HFF-Myc (cell line): ENCODE data around the gene RCBTB2.

ENCODE experiments used
- DNase-seq: peaks from one replicate; pipeline ENCODE4 v3.0.0-alpha.2; 2011; ENCODE audit warnings: low read depth; ENCODE audit errors: extremely low read depth
- H3K4me3 ChIP-seq: replicated peaks from 2 replicates; pipeline ENCODE4 v1.5.1; 2011; ENCODE audit warnings: low read depth, mild to moderate bottlenecking, control low read depth, low read length
- CTCF ChIP-seq: IDR thresholded peaks from 2 replicates; pipeline ENCODE4 v1.5.1; 2012; ENCODE audit warnings: mild to moderate bottlenecking, low read depth, low read length, control low read depth; ENCODE audit errors: missing control alignments

The RCBTB2 gene

DNA sequence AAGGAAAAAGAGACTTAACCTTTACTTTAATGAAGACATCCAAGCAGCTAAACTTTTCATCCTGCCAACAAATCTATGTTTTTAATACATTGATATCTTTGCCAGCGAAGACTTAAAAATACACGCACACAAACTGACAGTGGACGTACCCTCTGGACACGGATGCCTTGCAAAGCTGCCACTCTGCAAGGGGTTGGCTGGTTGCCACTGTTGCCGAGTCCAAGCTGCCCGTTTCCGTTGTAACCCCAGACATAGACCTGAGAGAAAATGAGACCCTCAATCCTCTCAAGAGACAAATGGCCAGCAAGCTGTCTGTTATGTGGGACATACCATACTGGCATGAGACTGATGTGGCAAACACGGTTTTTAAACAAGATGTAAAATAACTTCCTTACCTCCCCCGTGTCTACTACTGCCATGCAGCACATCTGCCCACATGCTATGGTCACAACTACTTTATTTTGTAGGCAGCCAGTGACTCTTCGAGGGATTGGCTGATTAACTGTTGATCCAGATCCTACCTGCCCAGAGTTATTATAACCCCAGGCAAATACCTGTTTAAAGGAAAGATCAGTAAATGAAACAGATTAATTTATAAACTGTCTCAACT lies 21.2 kb downstream of the RCBTB2 start:
- no peak for DNase-seq
- H3K4me3 ChIP-seq, result no peak overlapping the region
- TF ChIP-seq CTCF, result no peak

DNA sequence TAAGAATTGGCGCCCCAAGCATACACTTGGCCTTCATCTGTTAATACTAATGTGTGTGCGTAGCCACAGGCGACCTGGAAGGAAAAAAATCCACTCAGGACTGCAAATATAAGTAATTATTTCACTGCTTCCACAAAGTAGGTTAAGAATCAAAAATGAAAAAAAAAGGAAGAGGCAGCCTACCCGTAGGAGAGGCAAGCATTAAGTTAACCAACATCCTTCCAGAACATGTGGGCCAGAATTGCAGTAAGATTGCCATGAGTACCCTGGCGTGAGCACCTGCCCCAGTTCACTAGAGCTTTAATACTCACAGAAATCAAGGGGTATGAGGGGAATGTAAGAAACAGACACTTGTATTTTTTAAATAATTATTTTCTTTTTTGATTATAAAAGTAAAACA lies 22.2 kb downstream of the RCBTB2 start:
- H3K4me3 ChIP-seq, result no peak overlapping the region
- TF ChIP-seq CTCF, result no peak
- no peak for DNase-seq

DNA sequence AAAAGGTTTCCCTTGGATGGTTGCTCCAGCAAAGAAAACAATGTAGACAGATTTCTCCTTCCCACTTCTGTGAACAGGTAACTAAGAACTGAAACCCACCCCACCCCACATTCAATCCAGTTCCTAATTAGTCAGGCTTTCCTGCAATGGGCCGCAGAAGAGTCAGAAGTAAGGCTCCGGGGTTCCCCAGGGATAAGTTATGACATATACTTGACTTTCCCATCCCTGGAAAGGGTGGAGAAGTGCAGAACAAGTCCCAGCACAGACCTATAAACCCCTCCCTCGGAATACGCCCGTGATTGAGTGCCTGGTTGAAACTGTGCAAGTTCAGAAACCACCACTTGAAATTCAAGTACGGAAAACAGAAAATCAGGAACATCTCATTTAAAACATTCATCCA lies 24.9 kb downstream of the RCBTB2 start:
- TF ChIP-seq CTCF, result no peak
- no peak overlapping the region for H3K4me3 ChIP-seq
- DNase-seq, result no peak

DNA sequence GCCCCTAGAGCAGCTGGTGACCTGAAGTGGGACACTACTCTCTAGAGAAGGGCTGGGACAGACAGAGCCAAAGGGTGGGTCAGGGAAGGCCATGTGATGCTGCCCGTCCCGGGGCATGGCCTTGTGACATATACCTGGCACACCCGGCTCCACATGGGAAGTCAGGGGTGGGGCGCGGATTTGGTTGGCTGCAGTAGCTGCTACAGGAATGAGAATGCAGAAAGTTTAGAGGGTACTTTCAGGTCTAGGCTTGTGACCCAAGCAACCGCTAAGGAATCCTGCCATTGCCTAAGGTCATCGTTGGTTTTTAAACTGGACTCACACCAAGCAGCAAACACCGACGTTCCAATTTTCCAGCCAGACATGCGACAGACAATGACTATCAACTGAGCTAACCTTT lies 25.9 kb downstream of the RCBTB2 start:
- DNase-seq, result no peak
- no peak overlapping the region for H3K4me3 ChIP-seq
- no peak for TF ChIP-seq CTCF

- TF ChIP-seq CTCF, result no peak
- no peak for DNase-seq
- H3K4me3 ChIP-seq, result no peak overlapping the region
Measured at GRCh38 chr13:48506092-48506701, 26.7 kb downstream of the RCBTB2 start.

DNA sequence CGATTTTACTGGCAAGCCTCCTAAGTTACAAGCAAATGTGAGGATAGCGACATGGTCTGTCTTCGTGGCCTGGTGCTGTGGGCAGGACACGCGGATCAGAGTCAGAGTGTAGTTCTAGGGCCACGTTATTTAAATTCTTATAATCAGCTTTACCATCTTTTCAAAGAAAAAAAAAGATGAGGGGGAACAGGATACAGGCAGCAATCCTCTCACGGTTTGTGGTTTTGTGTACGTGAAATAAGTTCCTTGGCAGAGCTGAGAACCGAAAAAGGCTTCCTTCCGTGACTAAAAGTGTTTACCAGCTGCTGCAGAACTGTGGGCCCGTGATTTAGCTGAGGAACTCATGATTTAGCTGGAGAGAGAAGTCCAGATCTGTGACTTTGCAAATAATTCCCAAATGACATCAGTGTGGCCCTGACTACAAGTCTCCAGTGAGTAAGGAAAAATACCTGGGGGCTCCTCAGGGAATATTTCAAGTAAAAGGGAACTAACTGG lies 27.2 kb downstream of the RCBTB2 start:
- TF ChIP-seq CTCF, result no peak
- DNase-seq, result no peak
- no peak overlapping the region for H3K4me3 ChIP-seq
